ES-I3 (cell line): ENCODE results near the gene TBC1D3H.
"Not testable (repeated sequence)": the region's sequence is repeated elsewhere in the genome, so short reads cannot be mapped to it uniquely, and the experiment has no call there.

ENCODE experiments used
- H3K36me3 ChIP-seq: 2 replicates; pipeline ENCODE4 v1.6.1; 2013; ENCODE audit warnings: mild to moderate bottlenecking, low read length, control low read depth, moderate library complexity; ENCODE audit not compliant: insufficient read depth
- H3K4me1 ChIP-seq: 2 replicates; pipeline ENCODE4 v1.6.1; 2013; ENCODE audit warnings: mild to moderate bottlenecking, control low read depth, low read length; ENCODE audit not compliant: insufficient read depth
- H3K9ac ChIP-seq: 2 replicates; pipeline ENCODE4 v1.6.1; 2013; ENCODE audit warnings: low read depth, mild to moderate bottlenecking, low read length, moderate library complexity
- H3K9me3 ChIP-seq: 2 replicates; pipeline ENCODE4 v1.6.1; 2013; ENCODE audit warnings: mild to moderate bottlenecking, low read length, moderate library complexity; ENCODE audit not compliant: control insufficient read depth, insufficient read depth

TBC1D3H gene

GRCh38 chr17:36388385-36389245, at the start of gene TBC1D3H:
TBC1D3H (minus strand) TSS chr17:36388435; CDS start chr17:36386895, 1,540 bp downstream.
- not testable (repeated sequence) for H3K4me1 ChIP-seq, H3K9me3 ChIP-seq, H3K36me3 ChIP-seq, H3K9ac ChIP-seq

GRCh38 chr17:36428891-36429290, 40.7 kb upstream of the TBC1D3H start:
- not testable (repeated sequence) for H3K4me1 ChIP-seq, H3K36me3 ChIP-seq, H3K9me3 ChIP-seq, H3K9ac ChIP-seq

- not testable (repeated sequence) for H3K9ac ChIP-seq, H3K36me3 ChIP-seq, H3K4me1 ChIP-seq, H3K9me3 ChIP-seq
Observed at GRCh38 chr17:36415180-36415941, 27.1 kb upstream of the TBC1D3H start.

- H3K36me3 ChIP-seq, H3K4me1 ChIP-seq, H3K9ac ChIP-seq, H3K9me3 ChIP-seq: not testable (repeated sequence)
Observed at GRCh38 chr17:36390943-36391645, 2.9 kb upstream of the TBC1D3H start.

GRCh38 chr17:36375938-36376337, 12.3 kb downstream of the TBC1D3H start:
- H3K36me3 ChIP-seq, H3K9ac ChIP-seq, H3K4me1 ChIP-seq, H3K9me3 ChIP-seq: not testable (repeated sequence)

GRCh38 chr17:36362496-36362895, 25.7 kb downstream of the TBC1D3H start:
- H3K4me1 ChIP-seq, H3K9me3 ChIP-seq, H3K9ac ChIP-seq, H3K36me3 ChIP-seq: not testable (repeated sequence)
